Hepatocyte (in vitro differentiated cells): Measurements from ENCODE around the gene COPZ2.

ENCODE experiments used
- EZH2 ChIP-seq: fragments of 200-600 bp; sonication (generic); IDR thresholded peaks from 2 replicates; pipeline ENCODE4 v1.6.1; 2016; ENCODE audit warnings: antibody characterized with exemption, mild to moderate bottlenecking, borderline replicate concordance
- TF ChIP-seq, protein P1 (sequence below): fragments of 200-600 bp; sonication (generic); IDR thresholded peaks from 2 replicates; pipeline ENCODE4 v1.5.1; 2016; ENCODE audit warnings: antibody characterized with exemption, mild to moderate bottlenecking; ENCODE audit not compliant: poor library complexity

GRCh38 chr17:48012151-48012520 lies 25.5 kb downstream of the COPZ2 start:
- TF ChIP-seq, protein P1, sequence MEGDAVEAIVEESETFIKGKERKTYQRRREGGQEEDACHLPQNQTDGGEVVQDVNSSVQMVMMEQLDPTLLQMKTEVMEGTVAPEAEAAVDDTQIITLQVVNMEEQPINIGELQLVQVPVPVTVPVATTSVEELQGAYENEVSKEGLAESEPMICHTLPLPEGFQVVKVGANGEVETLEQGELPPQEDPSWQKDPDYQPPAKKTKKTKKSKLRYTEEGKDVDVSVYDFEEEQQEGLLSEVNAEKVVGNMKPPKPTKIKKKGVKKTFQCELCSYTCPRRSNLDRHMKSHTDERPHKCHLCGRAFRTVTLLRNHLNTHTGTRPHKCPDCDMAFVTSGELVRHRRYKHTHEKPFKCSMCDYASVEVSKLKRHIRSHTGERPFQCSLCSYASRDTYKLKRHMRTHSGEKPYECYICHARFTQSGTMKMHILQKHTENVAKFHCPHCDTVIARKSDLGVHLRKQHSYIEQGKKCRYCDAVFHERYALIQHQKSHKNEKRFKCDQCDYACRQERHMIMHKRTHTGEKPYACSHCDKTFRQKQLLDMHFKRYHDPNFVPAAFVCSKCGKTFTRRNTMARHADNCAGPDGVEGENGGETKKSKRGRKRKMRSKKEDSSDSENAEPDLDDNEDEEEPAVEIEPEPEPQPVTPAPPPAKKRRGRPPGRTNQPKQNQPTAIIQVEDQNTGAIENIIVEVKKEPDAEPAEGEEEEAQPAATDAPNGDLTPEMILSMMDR: no peak
- no peak for TF ChIP-seq EZH2
